MCF 10A (cell line): ENCODE measurements around the gene ATP5MC3. TPM values are rescaled to one million over a fixed set of nuclear protein-coding genes. Genes with fewer than 3 reads are reported as not detected.

Source experiments
- BruUV-seq: library from RNA; stranded (reverse); fragments of 400-500 nt; replicated peaks from 2 replicates; lab custom pipeline; 2021; lab: Mats Ljungman, UMichigan
- CTCF ChIA-PET: fragments of 300-600 bp; sonication (Branson Sonifier 250); formaldehyde crosslinking; extraction: SDS; loops from one replicate; lab custom pipeline; 2021; ENCODE audit warnings: antibody characterized with exemption, inconsistent platforms; lab: Yijun Ruan, JAX
- POLR2A ChIA-PET: fragments of 300-600, 350-650 bp; sonication (Branson Sonifier 250); formaldehyde crosslinking; extraction: SDS; loops from one replicate; lab custom pipeline; 2020; ENCODE audit warnings: antibody characterized with exemption, inconsistent platforms; lab: Yijun Ruan, JAX
- DNase-seq: peaks from one replicate; pipeline ENCODE4 v3.0.0-alpha.2; 2018; ENCODE audit not compliant: unreplicated experiment
- H3K27ac Mint-ChIP-seq: one replicate; pipeline ENCODE4 v1.8.0; 2022; ENCODE audit warnings: mild to moderate bottlenecking, low read depth, mixed read lengths; ENCODE audit not compliant: unreplicated experiment
- H3K27me3 Mint-ChIP-seq: one replicate; pipeline ENCODE4 v1.8.0; 2022; ENCODE audit warnings: mixed read lengths; ENCODE audit not compliant: insufficient read depth, unreplicated experiment
- H3K36me3 Mint-ChIP-seq: one replicate; pipeline ENCODE4 v1.8.0; 2022; ENCODE audit warnings: mild to moderate bottlenecking, moderate library complexity, mixed read lengths; ENCODE audit not compliant: insufficient read depth, unreplicated experiment
- H3K4me1 Mint-ChIP-seq: one replicate; pipeline ENCODE4 v1.8.0; 2022; ENCODE audit warnings: mixed read lengths; ENCODE audit not compliant: insufficient read depth, unreplicated experiment
- H3K4me3 Mint-ChIP-seq: one replicate; pipeline ENCODE4 v1.8.0; 2022; ENCODE audit warnings: mild to moderate bottlenecking, moderate library complexity, mixed read lengths; ENCODE audit not compliant: unreplicated experiment
- H3K9me3 Mint-ChIP-seq: one replicate; pipeline ENCODE4 v1.8.0; 2022; ENCODE audit warnings: mixed read lengths; ENCODE audit not compliant: unreplicated experiment
- intact Hi-C: fragments of 100-400 bp; cut with micrococcal nuclease; formaldehyde crosslinking; loops from 2 replicates; pipeline ENCODE4 v1.14.1; 2022
- total RNA-seq: library from RNA; stranded (reverse); gene quantifications from 2 replicates; pipeline ENCODE4 v1.2.3, GENCODE V29; 2022
- TF ChIP-seq, protein P1 (sequence below): fragments of 200-600 bp; IDR thresholded peaks from one replicate; pipeline ENCODE4 v1.8.0; 2022; ENCODE audit warnings: antibody characterized with exemption, mild to moderate bottlenecking; ENCODE audit not compliant: unreplicated experiment

ATP5MC3 gene
- total RNA-seq, 1 experiment from 2014 or later, result 277 TPM

DNA sequence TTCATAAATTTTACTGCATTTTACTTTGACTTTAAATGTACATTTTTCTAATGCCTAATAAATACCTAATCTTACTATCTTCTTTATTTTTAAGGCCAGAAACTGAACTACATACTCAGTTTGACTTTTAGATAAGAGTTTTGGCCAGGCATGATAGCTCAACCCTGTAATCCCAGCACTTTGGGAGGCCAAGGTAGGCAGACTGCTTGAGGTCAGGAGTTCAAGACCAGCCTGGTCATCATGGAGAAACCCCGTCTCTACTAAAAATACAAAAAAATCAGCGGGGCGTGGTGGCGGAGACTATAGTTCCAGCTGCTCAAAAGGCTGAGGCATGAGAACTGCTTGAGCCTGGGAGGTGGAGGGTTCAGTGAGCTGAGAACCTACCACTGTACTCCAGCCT is 22.6 kb downstream of the ATP5MC3 start:
- Mint-ChIP-seq H3K27ac (no peak overlapping the region), H3K36me3 (peaks cover 4% of the 10 kb centered on the region), H3K9me3 (no peaks in the 10 kb centered on the region), H3K4me3 (no peak overlapping the region), H3K4me1 (peaks cover 12% of the 10 kb centered on the region), H3K27me3 (no peaks in the 10 kb centered on the region)
- ChIA-PET POLR2A (interaction anchor here (0.9 to 1.2 kb wide), 2 partner anchors 21 to 41 kb away, joined by 3 to 5 read pairs; no protein-coding TSS in a partner anchor), CTCF (interaction anchor here (0.5 kb wide), 1 partner anchor 9 kb away, joined by 3 read pairs; no protein-coding TSS in a partner anchor)
- BruUV-seq, result no TSS peak
- TF ChIP-seq, protein P1, sequence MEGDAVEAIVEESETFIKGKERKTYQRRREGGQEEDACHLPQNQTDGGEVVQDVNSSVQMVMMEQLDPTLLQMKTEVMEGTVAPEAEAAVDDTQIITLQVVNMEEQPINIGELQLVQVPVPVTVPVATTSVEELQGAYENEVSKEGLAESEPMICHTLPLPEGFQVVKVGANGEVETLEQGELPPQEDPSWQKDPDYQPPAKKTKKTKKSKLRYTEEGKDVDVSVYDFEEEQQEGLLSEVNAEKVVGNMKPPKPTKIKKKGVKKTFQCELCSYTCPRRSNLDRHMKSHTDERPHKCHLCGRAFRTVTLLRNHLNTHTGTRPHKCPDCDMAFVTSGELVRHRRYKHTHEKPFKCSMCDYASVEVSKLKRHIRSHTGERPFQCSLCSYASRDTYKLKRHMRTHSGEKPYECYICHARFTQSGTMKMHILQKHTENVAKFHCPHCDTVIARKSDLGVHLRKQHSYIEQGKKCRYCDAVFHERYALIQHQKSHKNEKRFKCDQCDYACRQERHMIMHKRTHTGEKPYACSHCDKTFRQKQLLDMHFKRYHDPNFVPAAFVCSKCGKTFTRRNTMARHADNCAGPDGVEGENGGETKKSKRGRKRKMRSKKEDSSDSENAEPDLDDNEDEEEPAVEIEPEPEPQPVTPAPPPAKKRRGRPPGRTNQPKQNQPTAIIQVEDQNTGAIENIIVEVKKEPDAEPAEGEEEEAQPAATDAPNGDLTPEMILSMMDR, result no peak
- intact Hi-C loops, result no loop called here
- DNase-seq, result no peak

DNA sequence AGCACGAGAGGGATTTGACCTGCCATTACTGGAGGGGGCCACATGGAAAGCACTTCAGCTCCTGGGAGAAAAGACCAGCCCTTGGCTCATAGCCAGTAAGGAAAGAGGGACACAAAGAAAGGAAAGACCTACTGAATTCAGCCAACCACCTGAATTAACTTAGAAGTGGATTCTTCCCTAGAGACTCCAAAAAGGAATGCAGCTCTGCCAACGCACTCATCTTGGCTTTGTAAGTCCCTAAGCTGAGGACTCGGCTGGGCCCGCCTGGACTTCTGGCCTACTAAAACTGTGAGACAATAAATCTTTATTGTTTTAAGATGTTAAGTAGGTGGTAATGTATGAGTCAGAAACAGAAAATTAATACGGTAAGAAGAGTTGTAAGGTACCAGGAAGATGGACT is 25.0 kb downstream of the ATP5MC3 start:
- TF ChIP-seq, protein P1, result no peak
- CTCF ChIA-PET, result interaction anchor here (0.6 to 0.7 kb wide), 2 partner anchors 41 to 443 kb away, joined by 3 read pairs; no protein-coding TSS in a partner anchor
- Mint-ChIP-seq H3K27me3 (no peaks in the 10 kb centered on the region), H3K9me3 (no peaks in the 10 kb centered on the region), H3K27ac (no peak overlapping the region), H3K4me1 (peaks cover 19% of the 10 kb centered on the region), H3K4me3 (no peak overlapping the region), H3K36me3 (no peaks in the 10 kb centered on the region)
- intact Hi-C loops, result no loop called here
- DNase-seq, result no peak
- POLR2A ChIA-PET, result interaction anchor here (2.4 kb wide), 1 partner anchor 9 kb away, joined by 7 read pairs; no protein-coding TSS in a partner anchor
- BruUV-seq, result no TSS peak

DNA sequence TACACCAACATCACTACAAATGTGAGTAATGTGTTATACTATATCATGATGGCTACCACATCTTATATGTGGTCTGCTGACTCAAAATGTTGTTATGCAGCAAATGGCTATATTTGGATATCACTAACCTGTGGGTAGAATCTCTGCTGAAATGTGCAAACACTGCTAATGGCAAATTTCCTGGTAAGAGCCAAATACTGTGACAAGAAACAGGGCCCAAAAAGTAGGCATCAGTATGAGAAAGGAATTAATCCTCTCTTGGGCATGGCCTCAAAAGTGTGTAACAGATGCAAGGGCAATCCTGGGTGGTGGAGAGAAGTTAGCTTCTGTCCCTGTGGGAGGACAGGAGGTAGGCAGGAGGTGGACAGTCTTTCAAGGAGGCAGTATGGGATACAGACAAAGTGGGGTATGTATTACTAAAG is 26.8 kb downstream of the ATP5MC3 start:
- intact Hi-C loops, result no loop called here
- CTCF ChIA-PET, result interaction anchor here (0.7 kb wide), 1 partner anchor 726 kb away, joined by 3 read pairs; no protein-coding TSS in a partner anchor
- Mint-ChIP-seq H3K4me1 (peaks cover 16% of the 10 kb centered on the region), H3K27ac (peak overlapping the region; percentile 8), H3K4me3 (no peak overlapping the region), H3K36me3 (peaks cover 3% of the 10 kb centered on the region), H3K27me3 (no peaks in the 10 kb centered on the region), H3K9me3 (no peaks in the 10 kb centered on the region)
- DNase-seq, result peak; percentile 44
- BruUV-seq, result no TSS peak
- POLR2A ChIA-PET, result interaction anchor here (1.1 to 2.4 kb wide), 2 partner anchors 11 to 14 kb away, joined by 4 to 7 read pairs; no protein-coding TSS in a partner anchor
- TF ChIP-seq, protein P1, result no peak

DNA sequence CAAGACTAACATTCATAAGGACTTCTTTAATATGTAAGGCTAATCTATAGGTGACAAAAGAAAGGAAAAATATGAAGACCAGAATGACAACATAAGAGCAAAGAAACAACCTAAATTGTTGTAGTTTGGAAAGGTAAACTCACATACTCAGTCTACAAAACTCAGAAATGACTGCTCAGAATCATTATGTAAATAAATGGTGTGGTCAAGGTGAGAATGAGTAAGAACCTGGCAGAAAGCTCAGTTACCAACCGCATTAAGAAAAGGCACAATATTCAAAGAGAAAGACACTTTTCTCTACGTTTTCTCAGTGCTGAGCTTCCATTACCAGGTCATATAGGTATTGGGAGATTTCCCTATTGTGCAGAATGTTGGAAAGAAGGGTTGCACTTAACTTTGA is 29.3 kb downstream of the ATP5MC3 start:
- Mint-ChIP-seq H3K36me3 (peaks cover 17% of the 10 kb centered on the region), H3K27ac (peak overlapping the region; percentile 39), H3K4me3 (no peak overlapping the region), H3K27me3 (no peaks in the 10 kb centered on the region), H3K4me1 (peaks cover 28% of the 10 kb centered on the region), H3K9me3 (no peaks in the 10 kb centered on the region)
- no TSS peak for BruUV-seq
- peak; percentile 31 for DNase-seq
- POLR2A ChIA-PET, result interaction anchor here (0.5 to 1.6 kb wide), 7 partner anchors 10 to 1761 kb away, joined by 3 to 13 read pairs (median 3); partner anchors contain the start of gene ATF2
- TF ChIP-seq, protein P1, result no peak
- CTCF ChIA-PET, result no interaction called here
- intact Hi-C loops, result no loop called here
